GM21381 (cell line): ENCODE results near the gene POLR3A.

Experiments
- ATAC-seq: cut with Tn5 transposase; IDR thresholded peaks from one replicate; pipeline ENCODE4 v1.9.1; 2021; ENCODE audit warnings: mild to moderate bottlenecking, moderate library complexity; ENCODE audit not compliant: unreplicated experiment

Gene POLR3A

GRCh38 chr10:78047314-78047891 is 18.1 kb upstream of the POLR3A start:
- ATAC-seq, result no peak

- ATAC-seq, result no peak
These were observed 17.5 kb upstream of the POLR3A start for GRCh38 chr10:78046711-78047269.

- no peak for ATAC-seq
These were observed 16.5 kb upstream of the POLR3A start for GRCh38 chr10:78045856-78046255.

GRCh38 chr10:78045237-78045636 is 15.9 kb upstream of the POLR3A start:
- peak; percentile 56 for ATAC-seq

- no peak for ATAC-seq
These were observed 15.4 kb upstream of the POLR3A start for GRCh38 chr10:78044699-78045098.

GRCh38 chr10:78044179-78044578 is 14.9 kb upstream of the POLR3A start:
- no peak for ATAC-seq

GRCh38 chr10:78042752-78043104 is 13.4 kb upstream of the POLR3A start:
- no peak for ATAC-seq

- no peak for ATAC-seq
These were observed 12.9 kb upstream of the POLR3A start for GRCh38 chr10:78042058-78042751.

- ATAC-seq, result no peak
These were observed 12.1 kb upstream of the POLR3A start for GRCh38 chr10:78041170-78042057.

- ATAC-seq, result no peak
These were observed 10.4 kb upstream of the POLR3A start for GRCh38 chr10:78039743-78040142.

GRCh38 chr10:78038791-78039547 is 9.7 kb upstream of the POLR3A start:
- ATAC-seq, result no peak

- ATAC-seq, result no peak
These were observed 8.8 kb upstream of the POLR3A start for GRCh38 chr10:78038105-78038504.

- ATAC-seq, result no peak
These were observed 6.7 kb upstream of the POLR3A start for GRCh38 chr10:78035933-78036583.

- no peak for ATAC-seq
These were observed 6.1 kb upstream of the POLR3A start for GRCh38 chr10:78035437-78035836.

- ATAC-seq, result no peak
These were observed 5.7 kb upstream of the POLR3A start for GRCh38 chr10:78035025-78035424.

GRCh38 chr10:78033637-78034470 is 4.5 kb upstream of the POLR3A start, which contains the start of gene RPS24:
Gene RPS24, plus strand, starts transcription at chr10:78033863. Its CDS starts 39 bp downstream, at chr10:78033902.
- peak; percentile 79 for ATAC-seq

- no peak for ATAC-seq
These were observed 4.0 kb upstream of the POLR3A start for GRCh38 chr10:78033387-78033636.

GRCh38 chr10:78028438-78029268 is 662 bp downstream of the POLR3A start:
- ATAC-seq, result peak; percentile 5
